Subcutaneous abdominal adipose tissue (tissue), 5 donors: ENCODE measurements around the gene SF3A2.

Experiments
- H3K27ac ChIP-seq: one replicate; pipeline ENCODE4 v1.7.0; 2013; ENCODE audit warnings: low read depth, mild to moderate bottlenecking, inconsistent platforms, low read length, moderate library complexity
- H3K27me3 ChIP-seq, 5 donors: one replicate each; pipeline ENCODE4 v1.7.0; 2013; ENCODE audit warnings: low read length in 5 of 5, inconsistent platforms in 1 of 5; ENCODE audit not compliant: control insufficient read depth in 5 of 5, insufficient read depth in 4 of 5
- H3K36me3 ChIP-seq, 5 donors: one replicate each; pipeline ENCODE4 v1.7.0; 2013; ENCODE audit warnings: low read length in 5 of 5; ENCODE audit not compliant: control insufficient read depth in 5 of 5, insufficient read depth in 5 of 5
- H3K4me1 ChIP-seq, 5 donors: one replicate each; pipeline ENCODE4 v1.7.0; 2013; ENCODE audit warnings: low read length in 5 of 5, mild to moderate bottlenecking in 3 of 5, moderate library complexity in 1 of 5; ENCODE audit not compliant: control insufficient read depth in 5 of 5, insufficient read depth in 5 of 5
- H3K4me3 ChIP-seq, 5 donors: one replicate each; pipeline ENCODE4 v1.7.0; 2013; ENCODE audit warnings: low read length in 5 of 5, low read depth in 1 of 5
- H3K9ac ChIP-seq, 5 donors: one replicate each; pipeline ENCODE4 v1.7.0; 2013; ENCODE audit warnings: low read length in 5 of 5, mild to moderate bottlenecking in 4 of 5, moderate library complexity in 3 of 5
- H3K9me3 ChIP-seq, 5 donors: one replicate each; pipeline ENCODE4 v1.7.0; 2013; ENCODE audit warnings: low read length in 5 of 5; ENCODE audit not compliant: control insufficient read depth in 5 of 5
- donor health status: healthy.
- donor health status: healthy.
- donor health status: healthy.
- donor health status: healthy.
- donor health status: healthy.

The SF3A2 gene

DNA sequence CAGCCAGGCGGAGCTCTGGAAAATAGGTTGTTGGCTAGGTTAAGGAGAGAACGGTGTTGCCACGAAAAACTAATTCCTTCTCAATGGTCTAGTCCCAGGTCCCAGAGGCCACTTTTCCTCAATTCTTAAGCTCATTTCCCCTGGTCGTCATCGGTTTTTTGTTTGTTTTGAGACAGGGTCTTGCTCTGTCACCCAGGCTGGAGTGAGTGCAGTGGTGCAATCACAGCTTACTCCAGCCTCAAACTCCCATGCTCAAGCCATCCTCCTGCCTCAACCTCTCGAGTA, 1.2 kb downstream of the SF3A2 start:
- Histone ChIP-seq H3K4me1 (peaks cover 11 to 77% (median 61%) of the 10 kb centered on the region in 5 donors), H3K27ac (peak overlapping the region; percentile 99), H3K27me3 (no peaks in the 10 kb centered on the region), H3K4me3 (peak overlapping the region in 4 of 5 donors; percentile 76 to 79 (median 76)), H3K36me3 (peaks cover 0 to 25% (median 19%) of the 10 kb centered on the region in 5 donors), H3K9ac (peak overlapping the region in 4 of 5 donors; percentile 89 to 96 (median 95)), H3K9me3 (no peaks in the 10 kb centered on the region)

DNA sequence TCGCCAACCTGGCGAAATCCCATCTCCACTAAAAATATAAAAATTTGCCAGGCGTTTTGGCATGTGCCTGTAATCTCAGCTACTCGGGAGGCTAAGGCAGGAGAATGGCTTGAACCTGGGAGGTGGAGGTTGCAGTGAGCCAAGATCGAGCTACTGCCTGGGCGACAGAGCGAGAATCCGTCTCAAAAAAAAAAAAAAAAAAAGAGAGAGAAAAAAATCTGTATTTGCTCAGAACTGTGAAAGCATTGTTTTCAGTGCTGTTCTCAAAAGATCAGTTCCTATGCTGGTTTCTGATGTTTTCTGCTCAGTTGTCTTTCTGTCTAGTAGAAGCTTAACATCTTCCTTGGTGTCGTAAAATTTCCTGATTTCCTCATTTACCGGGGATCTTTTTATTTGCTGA, 2.5 kb downstream of the SF3A2 start:
- Histone ChIP-seq H3K9me3 (no peaks in the 10 kb centered on the region), H3K27ac (peak overlapping the region; percentile 21), H3K27me3 (no peaks in the 10 kb centered on the region), H3K4me3 (peak overlapping the region in 1 of 5 donors; percentile 59), H3K9ac (peak overlapping the region in 3 of 5 donors; percentile 41 to 83 (median 80)), H3K4me1 (peaks cover 11 to 75% (median 64%) of the 10 kb centered on the region in 5 donors), H3K36me3 (peaks cover 0 to 24% (median 19%) of the 10 kb centered on the region in 5 donors)

DNA sequence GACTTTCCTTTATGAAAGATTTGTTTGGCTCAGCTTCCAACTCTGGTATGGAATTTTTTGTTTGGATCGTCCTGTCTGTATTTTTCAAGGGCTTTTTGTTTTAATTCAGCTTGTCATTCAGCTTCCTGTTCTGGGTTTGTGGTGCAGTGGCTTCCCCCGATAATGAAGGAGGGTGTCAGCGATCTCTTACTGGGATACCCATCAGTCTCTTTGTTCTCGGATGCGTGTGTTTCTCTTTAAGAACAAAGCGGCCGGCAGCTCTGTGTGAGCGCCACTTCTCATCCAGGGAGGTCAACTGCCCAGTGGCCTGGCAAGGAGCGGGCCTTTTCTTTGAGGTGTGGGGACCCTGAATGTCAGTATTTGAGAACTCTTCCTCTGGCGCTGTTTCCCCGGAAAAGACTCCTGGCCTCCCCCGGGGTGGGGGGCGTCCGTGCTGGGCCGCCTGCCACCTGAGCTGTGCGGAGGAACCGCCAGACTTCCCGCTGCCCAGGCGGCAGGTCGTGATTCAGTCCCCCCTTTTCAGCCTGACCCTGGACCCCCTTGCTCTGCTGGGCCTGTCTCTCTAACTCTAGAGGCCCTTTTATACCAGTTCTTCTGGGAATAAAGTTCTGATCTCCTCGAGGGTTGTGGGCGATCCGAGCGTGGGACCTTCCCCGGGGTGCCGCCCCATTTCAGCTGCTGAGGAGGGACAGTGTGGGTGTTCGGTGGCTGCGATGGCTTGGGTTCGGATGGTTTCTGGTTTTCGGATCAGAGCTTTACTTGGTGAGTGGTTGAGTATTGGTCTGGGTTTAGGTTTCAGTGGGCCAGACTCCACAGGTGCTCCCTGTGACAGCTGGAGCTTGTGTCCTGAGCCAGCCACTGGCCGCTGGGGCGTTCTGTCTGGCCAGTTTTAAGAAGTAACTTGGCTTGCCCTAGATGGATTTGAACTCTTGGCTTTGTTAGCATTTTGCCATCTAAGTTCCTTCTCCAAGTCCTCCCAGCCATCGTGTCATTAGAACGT, 3.4 kb downstream of the SF3A2 start:
- H3K27ac ChIP-seq: peak overlapping the region; percentile 21
- peak overlapping the region in 4 of 5 donors; percentile 35 to 59 (median 48) for H3K4me3 ChIP-seq
- peaks cover 11 to 68% (median 60%) of the 10 kb centered on the region in 5 donors for H3K4me1 ChIP-seq
- H3K9ac ChIP-seq: peak overlapping the region; percentile 46 to 83 (median 68)
- H3K9me3 ChIP-seq: no peaks in the 10 kb centered on the region
- peaks cover 0 to 32% (median 28%) of the 10 kb centered on the region in 5 donors for H3K36me3 ChIP-seq
- H3K27me3 ChIP-seq: no peaks in the 10 kb centered on the region

DNA sequence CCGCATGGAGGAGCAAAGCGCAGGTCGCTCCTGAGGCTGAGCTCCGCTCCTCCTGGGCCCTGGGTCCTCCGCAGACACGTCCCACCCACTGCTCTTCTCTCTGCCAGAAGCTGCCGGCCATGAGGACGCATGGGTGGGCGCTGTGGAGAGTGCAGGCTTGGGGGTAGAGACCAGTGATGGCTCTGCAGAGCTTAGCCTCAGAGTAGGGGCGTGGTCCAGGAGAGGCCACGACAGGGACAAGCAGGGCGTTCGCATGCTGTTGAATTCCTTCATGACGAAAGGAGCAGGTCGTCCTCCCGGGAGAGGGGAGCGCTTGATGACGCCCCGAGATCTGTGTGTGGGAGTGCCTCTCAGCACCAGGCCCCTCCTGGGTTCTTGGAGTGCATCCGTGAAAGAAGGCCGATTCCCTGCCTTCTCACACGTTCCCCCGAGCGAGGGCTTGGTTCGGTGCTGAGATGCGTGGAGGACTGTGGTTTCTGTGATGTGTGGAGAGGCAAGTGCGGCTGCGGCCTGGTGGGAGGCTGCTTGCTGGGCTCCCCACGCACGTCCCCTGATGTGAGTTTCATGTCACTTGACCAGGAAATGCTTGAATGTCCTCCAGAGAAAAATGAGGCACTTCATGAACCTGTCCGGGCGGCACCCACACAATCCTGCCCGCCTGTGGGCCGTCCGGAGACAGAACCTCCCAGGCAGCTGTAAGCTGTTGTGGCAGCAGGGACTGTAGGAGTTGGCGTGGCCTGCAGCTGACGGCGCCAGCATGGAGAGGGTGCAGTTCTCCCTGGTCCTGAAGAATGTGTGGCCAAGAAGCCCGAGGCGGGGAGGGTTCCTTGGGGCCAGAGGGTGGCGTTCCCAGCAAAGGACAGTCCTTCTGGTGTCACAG, 4.5 kb downstream of the SF3A2 start:
- Histone ChIP-seq H3K4me3 (peak overlapping the region in 2 of 5 donors; percentile 45 to 59), H3K9ac (peak overlapping the region; percentile 21 to 83 (median 46)), H3K36me3 (peaks cover 0 to 42% (median 39%) of the 10 kb centered on the region in 5 donors), H3K4me1 (peaks cover 11 to 62% (median 55%) of the 10 kb centered on the region in 5 donors), H3K27me3 (no peaks in the 10 kb centered on the region), H3K9me3 (no peaks in the 10 kb centered on the region), H3K27ac (no peak overlapping the region)

DNA sequence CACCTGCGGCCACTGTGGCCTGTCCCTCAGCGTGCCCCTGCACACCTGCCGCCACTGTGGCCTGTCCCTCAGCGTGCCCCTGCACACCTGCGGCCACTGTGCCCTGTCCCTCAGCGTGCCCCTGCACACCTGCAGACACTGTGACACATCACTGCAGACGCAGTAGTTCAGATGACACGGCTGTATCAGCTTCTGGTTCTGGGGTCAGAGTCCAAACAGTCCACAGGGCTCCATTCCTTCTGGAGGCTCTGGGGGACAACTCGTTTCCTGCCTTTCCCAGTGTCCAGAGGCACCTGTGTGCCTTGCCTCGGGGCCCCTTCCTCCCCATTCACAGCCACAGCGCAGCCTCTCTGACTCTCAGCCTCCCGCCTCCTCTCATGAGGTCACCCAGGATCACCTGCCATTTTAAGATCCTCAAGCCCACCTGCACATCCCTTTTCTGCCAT, 5.5 kb downstream of the SF3A2 start:
- Histone ChIP-seq H3K27me3 (no peaks in the 10 kb centered on the region), H3K9ac (no peak overlapping the region), H3K27ac (no peak overlapping the region), H3K9me3 (no peaks in the 10 kb centered on the region), H3K4me3 (no peak overlapping the region), H3K36me3 (peaks cover 0 to 52% (median 49%) of the 10 kb centered on the region in 5 donors), H3K4me1 (peaks cover 11 to 64% (median 56%) of the 10 kb centered on the region in 5 donors)

DNA sequence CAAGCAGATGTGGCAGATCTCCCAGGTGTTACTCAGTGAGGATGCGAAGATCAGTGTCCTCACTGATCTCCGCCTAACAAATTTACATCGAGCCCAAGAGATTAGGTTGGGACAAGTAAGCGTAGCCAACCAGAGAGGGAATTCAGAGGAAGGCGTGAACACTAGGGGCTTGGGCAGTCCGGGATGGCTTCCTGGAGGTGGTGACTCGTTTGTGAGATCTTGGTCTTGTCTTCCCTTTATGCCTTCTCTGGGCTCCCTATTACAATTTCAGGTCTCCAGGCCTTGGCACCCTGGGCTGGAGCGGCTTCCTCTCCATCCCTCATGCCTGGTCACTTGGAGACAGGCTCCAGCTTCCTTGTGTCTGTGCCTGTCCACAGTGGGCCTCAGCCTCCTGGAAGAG, 6.2 kb downstream of the SF3A2 start:
- Histone ChIP-seq H3K4me3 (no peak overlapping the region), H3K4me1 (peaks cover 7 to 62% (median 51%) of the 10 kb centered on the region in 5 donors), H3K27ac (no peak overlapping the region), H3K9ac (no peak overlapping the region), H3K9me3 (no peaks in the 10 kb centered on the region), H3K27me3 (peaks cover 0 to 2% (median 0%) of the 10 kb centered on the region in 5 donors), H3K36me3 (peaks cover 0 to 59% (median 55%) of the 10 kb centered on the region in 5 donors)

DNA sequence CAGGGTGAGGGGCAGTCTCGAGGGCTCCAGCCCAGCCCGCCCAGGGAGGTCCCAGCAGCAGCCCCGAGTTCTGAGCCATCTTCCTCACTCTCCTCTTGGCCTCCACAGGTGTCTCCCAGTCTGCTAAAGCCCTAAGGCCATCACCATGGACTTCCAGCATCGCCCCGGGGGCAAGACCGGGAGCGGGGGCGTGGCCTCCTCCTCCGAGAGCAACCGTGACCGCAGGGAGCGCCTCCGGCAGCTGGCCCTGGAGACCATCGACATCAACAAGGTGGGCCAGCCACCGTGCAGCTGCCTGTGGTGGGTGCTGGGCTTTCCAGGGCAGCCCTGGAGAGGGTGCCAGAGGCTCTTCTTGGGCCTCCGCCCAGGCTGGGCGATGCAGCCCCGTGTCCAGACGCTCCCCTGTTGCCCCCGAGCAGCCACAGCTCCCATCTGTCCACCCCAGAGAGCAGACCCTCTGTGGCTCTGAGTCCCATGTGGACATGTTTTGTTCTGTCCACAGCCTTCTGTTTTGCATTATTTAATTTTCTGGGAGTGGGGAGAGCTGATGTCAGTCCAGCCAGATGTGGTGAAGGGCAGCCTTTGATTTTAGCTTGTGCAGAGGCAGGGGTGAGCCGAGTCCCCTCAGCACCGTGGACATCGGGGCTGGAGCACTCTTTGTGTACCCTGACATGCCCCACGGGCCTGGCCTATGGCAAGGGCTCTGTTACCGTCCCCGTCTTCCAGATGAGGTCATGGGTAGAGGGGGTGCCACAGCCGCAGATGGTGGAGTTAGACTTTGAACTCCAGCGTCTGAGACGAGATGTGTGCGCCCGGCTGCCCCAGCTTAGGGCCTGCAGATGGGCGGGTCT, 6.9 kb downstream of the SF3A2 start:
- no peak overlapping the region for H3K9ac ChIP-seq
- H3K27me3 ChIP-seq: peaks cover 0 to 2% (median 0%) of the 10 kb centered on the region in 5 donors
- peaks cover 7 to 55% (median 45%) of the 10 kb centered on the region in 5 donors for H3K4me1 ChIP-seq
- H3K9me3 ChIP-seq: no peaks in the 10 kb centered on the region
- no peak overlapping the region for H3K4me3 ChIP-seq
- no peak overlapping the region for H3K27ac ChIP-seq
- peaks cover 0 to 64% (median 57%) of the 10 kb centered on the region in 5 donors for H3K36me3 ChIP-seq

DNA sequence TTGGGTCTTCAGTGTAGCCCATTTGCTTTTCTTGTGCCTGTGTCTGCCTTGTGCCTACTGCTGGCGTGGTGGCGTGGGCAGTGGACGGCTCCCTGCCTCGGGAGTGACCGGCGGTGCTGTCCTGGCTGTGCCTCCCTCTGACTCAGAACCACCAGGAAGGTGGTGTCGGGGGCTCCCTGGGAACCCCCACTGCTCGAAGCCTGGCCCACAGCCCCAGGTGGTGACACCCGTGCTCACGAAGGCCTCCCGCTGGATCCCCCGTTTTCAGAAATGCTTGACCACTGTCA, 7.4 kb downstream of the SF3A2 start:
- Histone ChIP-seq H3K9me3 (no peaks in the 10 kb centered on the region), H3K27ac (no peak overlapping the region), H3K36me3 (peaks cover 0 to 69% (median 60%) of the 10 kb centered on the region in 5 donors), H3K27me3 (peaks cover 0 to 2% (median 0%) of the 10 kb centered on the region in 5 donors), H3K9ac (no peak overlapping the region), H3K4me1 (peaks cover 7 to 49% (median 39%) of the 10 kb centered on the region in 5 donors), H3K4me3 (no peak overlapping the region)

DNA sequence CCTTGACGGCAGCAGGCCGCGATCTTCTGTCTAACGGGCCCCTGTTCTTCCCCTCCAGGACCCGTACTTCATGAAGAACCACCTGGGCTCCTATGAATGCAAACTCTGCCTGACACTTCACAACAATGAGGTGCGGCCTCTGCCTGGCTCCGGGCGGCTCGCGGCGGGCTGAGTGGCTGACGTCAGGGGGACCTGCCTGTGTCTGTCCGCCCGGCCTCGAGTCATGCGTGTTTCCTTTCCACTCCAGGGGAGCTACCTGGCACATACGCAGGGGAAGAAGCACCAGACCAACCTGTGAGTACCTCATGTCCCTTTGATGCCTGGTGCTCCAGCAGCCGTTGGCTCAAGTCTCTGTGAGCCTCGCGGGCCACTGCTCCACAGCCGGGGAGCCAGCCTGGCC, 7.9 kb downstream of the SF3A2 start:
- no peak overlapping the region for H3K9ac ChIP-seq
- no peak overlapping the region for H3K4me3 ChIP-seq
- peaks cover 7 to 45% (median 35%) of the 10 kb centered on the region in 5 donors for H3K4me1 ChIP-seq
- H3K27ac ChIP-seq: no peak overlapping the region
- H3K36me3 ChIP-seq: peaks cover 0 to 69% (median 60%) of the 10 kb centered on the region in 5 donors
- peaks cover 0 to 2% (median 2%) of the 10 kb centered on the region in 5 donors for H3K27me3 ChIP-seq
- H3K9me3 ChIP-seq: no peaks in the 10 kb centered on the region
